NB4 (cell line): ENCODE results near the gene ZYG11A.

ENCODE experiments used
- DNase-seq: peaks from one replicate; pipeline ENCODE4 v3.0.0; 2010; ENCODE audit warnings: low read depth
- H3K4me3 ChIP-seq: one replicate; pipeline ENCODE4 v1.5.1; 2011; ENCODE audit warnings: mild to moderate bottlenecking, low read depth, low read length, moderate library complexity
- MYC ChIP-seq: IDR thresholded peaks from 2 replicates; pipeline ENCODE4 v1.6.1; 2011; ENCODE audit warnings: low read depth, low read length
- POLR2A ChIP-seq: IDR thresholded peaks from 2 replicates; pipeline ENCODE4 v1.6.1; 2011; ENCODE audit warnings: mild to moderate bottlenecking; ENCODE audit not compliant: insufficient read length; ENCODE audit errors: extremely low read depth
- TF ChIP-seq, protein P1 (sequence below): IDR thresholded peaks from one replicate; pipeline ENCODE4 v1.5.1; 2012; ENCODE audit warnings: low read depth, low read length
- TF ChIP-seq, protein P2 (sequence below): IDR thresholded peaks from 2 replicates; pipeline ENCODE4 v1.6.1; 2011; ENCODE audit warnings: low read depth, low read length

ZYG11A gene

DNA sequence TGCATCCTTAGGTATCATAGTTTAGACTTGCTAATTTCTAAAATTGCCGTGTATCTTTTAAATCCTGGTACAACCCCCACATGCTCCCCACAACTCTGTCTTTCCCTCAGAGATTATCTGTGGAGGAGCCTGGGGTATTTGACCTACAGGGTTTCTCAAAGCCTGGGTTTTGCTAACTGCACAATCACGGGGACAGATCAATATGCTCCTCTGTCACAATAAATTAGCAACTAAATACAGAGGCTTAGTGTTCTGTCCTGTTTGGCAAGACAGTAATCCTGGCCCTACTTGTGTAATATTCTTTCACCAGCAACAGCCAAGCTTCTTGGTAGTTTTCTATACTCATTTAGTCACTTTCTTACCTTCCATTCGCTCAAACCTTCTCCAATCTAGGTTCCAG, 70.5 kb downstream of the ZYG11A start:
- TF ChIP-seq, protein P1, sequence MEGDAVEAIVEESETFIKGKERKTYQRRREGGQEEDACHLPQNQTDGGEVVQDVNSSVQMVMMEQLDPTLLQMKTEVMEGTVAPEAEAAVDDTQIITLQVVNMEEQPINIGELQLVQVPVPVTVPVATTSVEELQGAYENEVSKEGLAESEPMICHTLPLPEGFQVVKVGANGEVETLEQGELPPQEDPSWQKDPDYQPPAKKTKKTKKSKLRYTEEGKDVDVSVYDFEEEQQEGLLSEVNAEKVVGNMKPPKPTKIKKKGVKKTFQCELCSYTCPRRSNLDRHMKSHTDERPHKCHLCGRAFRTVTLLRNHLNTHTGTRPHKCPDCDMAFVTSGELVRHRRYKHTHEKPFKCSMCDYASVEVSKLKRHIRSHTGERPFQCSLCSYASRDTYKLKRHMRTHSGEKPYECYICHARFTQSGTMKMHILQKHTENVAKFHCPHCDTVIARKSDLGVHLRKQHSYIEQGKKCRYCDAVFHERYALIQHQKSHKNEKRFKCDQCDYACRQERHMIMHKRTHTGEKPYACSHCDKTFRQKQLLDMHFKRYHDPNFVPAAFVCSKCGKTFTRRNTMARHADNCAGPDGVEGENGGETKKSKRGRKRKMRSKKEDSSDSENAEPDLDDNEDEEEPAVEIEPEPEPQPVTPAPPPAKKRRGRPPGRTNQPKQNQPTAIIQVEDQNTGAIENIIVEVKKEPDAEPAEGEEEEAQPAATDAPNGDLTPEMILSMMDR: no peak
- TF ChIP-seq, protein P2, sequence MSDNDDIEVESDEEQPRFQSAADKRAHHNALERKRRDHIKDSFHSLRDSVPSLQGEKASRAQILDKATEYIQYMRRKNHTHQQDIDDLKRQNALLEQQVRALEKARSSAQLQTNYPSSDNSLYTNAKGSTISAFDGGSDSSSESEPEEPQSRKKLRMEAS: no peak
- TF ChIP-seq POLR2A (no peak), MYC (no peak)
- no peak for DNase-seq
- no peak overlapping the region for H3K4me3 ChIP-seq

DNA sequence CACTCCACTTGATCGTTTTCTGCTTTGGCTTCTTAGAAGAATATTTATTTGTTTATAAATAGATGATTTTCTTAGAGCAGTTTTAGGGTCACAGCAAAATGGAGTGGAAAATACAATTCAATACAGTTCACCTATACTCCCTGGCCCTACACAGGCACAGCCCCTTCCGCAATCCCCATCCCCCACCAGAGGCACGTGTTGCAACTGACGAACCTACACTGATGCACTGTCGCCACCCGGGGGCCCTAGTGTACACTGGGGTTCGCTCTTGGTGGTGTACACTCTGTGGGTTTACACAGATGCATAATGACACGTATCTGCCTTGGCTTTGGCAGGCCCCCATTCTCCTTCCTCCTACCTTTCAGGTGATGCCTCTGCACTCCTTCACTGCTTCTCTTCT, 71.0 kb downstream of the ZYG11A start:
- peak; percentile 67 for DNase-seq
- no peak overlapping the region for H3K4me3 ChIP-seq
- TF ChIP-seq MYC: peak; percentile 92
- TF ChIP-seq, protein P2: peak; percentile 93
- TF ChIP-seq, protein P1: peak; percentile 23
- no peak for TF ChIP-seq POLR2A

DNA sequence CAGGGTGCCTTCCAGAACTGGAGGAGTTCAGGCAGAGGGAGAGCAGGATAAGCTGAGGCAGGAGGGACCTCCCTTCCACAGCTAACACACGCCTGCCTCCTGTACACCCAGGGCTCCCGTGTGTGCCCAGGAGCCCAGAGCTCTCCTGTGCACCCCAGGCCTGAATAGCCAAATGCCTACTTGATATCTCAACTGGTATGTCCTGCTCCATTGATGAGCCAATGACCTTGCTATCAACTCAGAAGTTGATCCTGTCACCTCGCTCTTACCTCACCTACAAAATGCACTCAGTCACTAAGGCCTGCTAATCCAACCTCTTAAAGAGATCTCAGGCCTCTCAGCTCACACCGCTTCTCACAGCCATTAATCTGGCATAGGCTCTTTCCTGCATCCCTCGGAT, 71.9 kb downstream of the ZYG11A start:
- DNase-seq: no peak
- H3K4me3 ChIP-seq: no peak overlapping the region
- TF ChIP-seq MYC (no peak), POLR2A (no peak)
- TF ChIP-seq, protein P1: no peak

DNA sequence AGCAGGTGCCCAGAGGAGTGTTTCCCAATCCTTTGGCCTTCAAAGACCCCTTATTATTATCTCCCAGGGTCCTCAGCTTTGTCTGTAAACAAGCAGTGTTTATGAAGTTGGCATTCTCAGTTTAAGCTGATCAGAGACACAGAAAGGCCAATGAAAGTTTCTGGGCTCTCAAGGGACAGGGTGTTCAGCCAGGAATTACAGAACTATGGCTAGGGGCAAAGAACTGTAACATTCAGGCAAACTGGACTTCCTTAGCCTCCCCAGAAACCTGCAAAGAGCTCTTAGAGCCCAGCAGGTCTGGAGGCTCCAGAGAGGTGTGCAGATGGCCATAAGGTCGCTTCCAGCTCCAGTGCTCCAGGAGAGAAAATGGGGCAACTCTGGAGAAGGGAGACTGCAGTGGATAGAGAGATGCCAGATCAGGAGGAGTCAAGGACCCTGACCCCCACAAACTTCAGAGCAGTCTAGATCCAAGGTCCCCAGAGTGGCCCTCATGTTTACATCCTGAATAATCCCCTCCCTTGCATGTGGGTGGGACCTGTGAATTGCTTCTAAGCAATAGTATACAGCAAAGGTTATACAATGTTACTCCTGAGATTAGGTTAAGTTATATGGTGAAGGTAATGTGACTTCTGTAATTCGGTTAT, 72.8 kb downstream of the ZYG11A start:
- TF ChIP-seq MYC (no peak), POLR2A (no peak)
- TF ChIP-seq, protein P2: no peak
- TF ChIP-seq, protein P1: no peak
- H3K4me3 ChIP-seq: no peak overlapping the region
- DNase-seq: no peak

DNA sequence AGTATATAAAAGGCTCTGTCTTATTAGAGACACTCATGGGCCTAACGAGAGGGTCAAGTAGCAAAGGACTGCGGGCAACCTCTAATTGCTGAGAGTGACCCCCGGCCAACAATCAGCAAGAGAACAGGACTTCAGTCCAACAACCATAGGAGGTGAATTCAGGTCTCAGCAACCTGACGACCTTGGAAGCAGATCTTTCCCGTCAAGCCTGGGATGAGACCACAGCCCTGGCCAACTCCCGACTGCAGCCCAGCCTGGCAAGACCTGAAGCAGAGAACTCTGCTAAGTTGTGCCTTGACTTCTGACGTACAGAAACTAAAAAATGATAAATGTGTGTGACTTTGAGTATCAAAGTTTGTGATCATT, 73.3 kb downstream of the ZYG11A start:
- TF ChIP-seq, protein P2: no peak
- no peak for TF ChIP-seq MYC
- TF ChIP-seq, protein P1: no peak
- TF ChIP-seq POLR2A: no peak
- H3K4me3 ChIP-seq: no peak overlapping the region
- no peak for DNase-seq

DNA sequence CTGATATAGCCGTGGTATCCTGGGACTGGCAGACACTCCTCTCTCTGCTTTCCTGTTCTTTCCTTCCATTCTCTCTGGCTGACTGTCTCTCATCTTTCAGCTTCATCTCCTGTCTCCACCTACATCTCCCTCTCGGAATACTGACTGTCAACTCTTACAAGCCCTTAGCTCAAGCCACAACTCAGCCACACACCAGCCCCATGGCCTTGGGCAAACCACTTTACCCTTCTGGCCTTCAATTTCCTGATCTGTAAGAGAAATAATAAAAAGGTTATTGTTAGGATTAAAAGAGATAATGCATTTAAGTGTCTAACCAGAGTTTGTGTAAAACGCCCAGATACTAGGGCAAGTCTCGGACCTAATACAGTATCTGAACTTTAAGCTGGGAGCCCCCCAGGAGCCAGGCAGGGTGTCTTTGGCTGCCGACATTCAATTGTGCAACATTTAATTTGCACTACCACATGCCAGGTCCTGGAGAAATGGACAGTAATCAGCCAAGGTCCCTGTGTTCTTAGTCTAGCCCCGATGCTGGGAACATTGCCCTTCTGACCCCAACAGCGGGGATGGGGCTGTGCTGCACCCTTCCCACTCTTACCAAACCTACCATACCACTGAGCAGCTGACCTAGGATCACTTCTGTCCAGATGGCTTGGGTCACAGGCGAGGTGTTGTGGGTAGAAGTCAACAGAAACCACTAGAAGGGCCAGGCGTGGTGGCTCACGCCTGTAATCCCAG, 73.8 kb downstream of the ZYG11A start:
- TF ChIP-seq, protein P2: no peak
- TF ChIP-seq, protein P1: no peak
- TF ChIP-seq MYC: no peak
- TF ChIP-seq POLR2A: no peak
- no peak for DNase-seq
- no peak overlapping the region for H3K4me3 ChIP-seq
